ENCODE measurements around the gene ARFIP2.

GRCh38 chr11:6498544-6498943, 17.4 kb upstream of the ARFIP2 start:
- no peak for TF ChIP-seq CTCF (conservative IDR thresholded peaks at IDR 0.05; ENCODE audit: low read depth, low read length)
- TF ChIP-seq EZH2phosphoT487 (IDR thresholded peaks at IDR 0.05; ENCODE audit: borderline replicate concordance, low read length), result no peak
- TF ChIP-seq EZH2 (IDR thresholded peaks at IDR 0.05; ENCODE audit: low read length, unreplicated experiment), result no peak
